ENCODE results near the gene SPRYD3.
A peak's percentile ranks its signal among the peaks of the same experiment; 100 is the strongest.

The SPRYD3 gene

GRCh38 chr12:53068811-53069585, 10.2 kb downstream of the SPRYD3 start:
- H3K9me3 Mint-ChIP-seq, result no peaks in the 10 kb centered on the region
- peaks cover 35% of the 10 kb centered on the region for H3K36me3 Mint-ChIP-seq (ENCODE audit: low read depth)

GRCh38 chr12:53067993-53068770, 11.0 kb downstream of the SPRYD3 start:
- Mint-ChIP-seq H3K9me3 (no peaks in the 10 kb centered on the region), H3K4me3 (peak overlapping the region in 1 of 3 experiments; percentile 17), H3K36me3 (ENCODE audit: low read depth) (peaks cover 39% of the 10 kb centered on the region), H3K4me1 (peaks cover 88% of the 10 kb centered on the region), H3K27ac (peak overlapping the region in 2 of 3 experiments; percentile 61 to 93), H3K27me3 (ENCODE audit: low read depth) (no peaks in the 10 kb centered on the region)
- TF ChIP-seq CTCF (IDR thresholded peaks at IDR 0.05; ENCODE audit: unreplicated experiment in 3 of 3), result no peak

More at GRCh38 chr12:53068811-53069585, 10.2 kb downstream of the SPRYD3 start:
- peak overlapping the region in 1 of 3 experiments; percentile 17 for H3K4me3 Mint-ChIP-seq
- no peaks in the 10 kb centered on the region for H3K27me3 Mint-ChIP-seq (ENCODE audit: low read depth)
- peaks cover 83% of the 10 kb centered on the region for H3K4me1 Mint-ChIP-seq
- H3K27ac Mint-ChIP-seq, result peak overlapping the region; percentile 23 to 93 (median 61)
- no peak for TF ChIP-seq CTCF (IDR thresholded peaks at IDR 0.05; ENCODE audit: unreplicated experiment in 3 of 3)

- Mint-ChIP-seq H3K9me3 (no peaks in the 10 kb centered on the region), H3K27me3 (ENCODE audit: low read depth) (no peaks in the 10 kb centered on the region), H3K36me3 (ENCODE audit: low read depth) (peaks cover 33% of the 10 kb centered on the region), H3K4me1 (peaks cover 82% of the 10 kb centered on the region), H3K4me3 (no peak overlapping the region), H3K27ac (peak overlapping the region; percentile 52 to 93 (median 73))
- no peak for TF ChIP-seq CTCF (IDR thresholded peaks at IDR 0.05; ENCODE audit: unreplicated experiment in 3 of 3)
These were observed 11.9 kb downstream of the SPRYD3 start for GRCh38 chr12:53067074-53067992.

GRCh38 chr12:53065975-53066931, 12.9 kb downstream of the SPRYD3 start:
- Mint-ChIP-seq H3K36me3 (ENCODE audit: low read depth) (peaks cover 29% of the 10 kb centered on the region), H3K27me3 (ENCODE audit: low read depth) (no peaks in the 10 kb centered on the region), H3K27ac (peak overlapping the region; percentile 58 to 88 (median 64)), H3K4me3 (no peak overlapping the region), H3K9me3 (no peaks in the 10 kb centered on the region), H3K4me1 (peaks cover 78% of the 10 kb centered on the region)
- TF ChIP-seq CTCF (IDR thresholded peaks at IDR 0.05; ENCODE audit: unreplicated experiment in 3 of 3), result peak; percentile 83 to 93 (median 85)

- peaks cover 25% of the 10 kb centered on the region for H3K36me3 Mint-ChIP-seq (ENCODE audit: low read depth)
- no peak for TF ChIP-seq CTCF (IDR thresholded peaks at IDR 0.05; ENCODE audit: unreplicated experiment in 3 of 3)
- H3K4me3 Mint-ChIP-seq, result no peak overlapping the region
- H3K27me3 Mint-ChIP-seq (ENCODE audit: low read depth), result no peaks in the 10 kb centered on the region
- H3K9me3 Mint-ChIP-seq, result no peaks in the 10 kb centered on the region
- H3K27ac Mint-ChIP-seq, result peak overlapping the region in 2 of 3 experiments; percentile 20 to 58
- H3K4me1 Mint-ChIP-seq, result peaks cover 71% of the 10 kb centered on the region
These were observed 13.7 kb downstream of the SPRYD3 start for GRCh38 chr12:53065470-53065869.
